Astrocyte of the hippocampus (primary cell): ENCODE measurements around the gene PCDHGA2.
"Not testable (repeated sequence)": the region's sequence is repeated elsewhere in the genome, so short reads cannot be mapped to it uniquely, and the experiment has no call there.

Experiments
- DNase-seq: peaks from one replicate; pipeline ENCODE4 v3.0.0; 2011; ENCODE audit warnings: low read depth, low spot score

The PCDHGA2 gene

GRCh38 chr5:141338538-141339306 lies at the start of gene PCDHGA2:
PCDHGA2 (plus strand) TSS chr5:141338760.
- peak; percentile 41 for DNase-seq

- no peak for DNase-seq
Measured at GRCh38 chr5:141298376-141298775, 40.2 kb upstream of the PCDHGA2 start.

- no peak for DNase-seq
Measured at GRCh38 chr5:141303756-141304155, 34.8 kb upstream of the PCDHGA2 start, which contains the start of gene SLC25A2. SLC25A2 (minus strand) TSS chr5:141304049; CDS start chr5:141303865, 184 bp downstream.

GRCh38 chr5:141306630-141307029 lies 31.9 kb upstream of the PCDHGA2 start:
- DNase-seq = no peak

GRCh38 chr5:141313711-141314110 lies 24.8 kb upstream of the PCDHGA2 start:
- DNase-seq = no peak

- not testable (repeated sequence) for DNase-seq
Measured at GRCh38 chr5:141316963-141317362, 21.6 kb upstream of the PCDHGA2 start.

- DNase-seq = no peak
Measured at GRCh38 chr5:141319202-141319601, 19.4 kb upstream of the PCDHGA2 start.

- no peak for DNase-seq
Measured at GRCh38 chr5:141319699-141320098, 18.9 kb upstream of the PCDHGA2 start.

GRCh38 chr5:141320225-141321169 lies 18.1 kb upstream of the PCDHGA2 start, which contains the start of gene TAF7:
TAF7 (minus strand) TSS chr5:141320784; CDS start chr5:141320044, 740 bp downstream.
- peak; percentile 98 for DNase-seq

GRCh38 chr5:141322261-141322660 lies 16.3 kb upstream of the PCDHGA2 start:
- DNase-seq = no peak

- peak; percentile 83 for DNase-seq
Measured at GRCh38 chr5:141326088-141326854, 12.3 kb upstream of the PCDHGA2 start.

GRCh38 chr5:141328231-141328630 lies 10.3 kb upstream of the PCDHGA2 start:
- DNase-seq = no peak

- peak; percentile 37 for DNase-seq
Measured at GRCh38 chr5:141330299-141331080, 8.1 kb upstream of the PCDHGA2 start, which contains the start of gene PCDHGA1. PCDHGA1 (plus strand) TSS chr5:141330514.

- not testable (repeated sequence) for DNase-seq
Measured at GRCh38 chr5:141332571-141332970, 6.0 kb upstream of the PCDHGA2 start.

GRCh38 chr5:141340781-141341354 lies 2.3 kb downstream of the PCDHGA2 start:
- DNase-seq = not testable (repeated sequence)

GRCh38 chr5:141342773-141343172 lies 4.2 kb downstream of the PCDHGA2 start:
- DNase-seq = no peak

GRCh38 chr5:141343242-141343952 lies 4.8 kb downstream of the PCDHGA2 start, which contains the start of gene PCDHGA3:
PCDHGA3 (plus strand) TSS chr5:141343829; CDS start chr5:141344034, 205 bp downstream.
- peak; percentile 38 for DNase-seq

- DNase-seq = no peak
Measured at GRCh38 chr5:141343953-141344463, 5.4 kb downstream of the PCDHGA2 start.

- DNase-seq = no peak
Measured at GRCh38 chr5:141345327-141345726, 6.8 kb downstream of the PCDHGA2 start.
